ENCODE results near the gene MFAP4.

The MFAP4 gene

DNA sequence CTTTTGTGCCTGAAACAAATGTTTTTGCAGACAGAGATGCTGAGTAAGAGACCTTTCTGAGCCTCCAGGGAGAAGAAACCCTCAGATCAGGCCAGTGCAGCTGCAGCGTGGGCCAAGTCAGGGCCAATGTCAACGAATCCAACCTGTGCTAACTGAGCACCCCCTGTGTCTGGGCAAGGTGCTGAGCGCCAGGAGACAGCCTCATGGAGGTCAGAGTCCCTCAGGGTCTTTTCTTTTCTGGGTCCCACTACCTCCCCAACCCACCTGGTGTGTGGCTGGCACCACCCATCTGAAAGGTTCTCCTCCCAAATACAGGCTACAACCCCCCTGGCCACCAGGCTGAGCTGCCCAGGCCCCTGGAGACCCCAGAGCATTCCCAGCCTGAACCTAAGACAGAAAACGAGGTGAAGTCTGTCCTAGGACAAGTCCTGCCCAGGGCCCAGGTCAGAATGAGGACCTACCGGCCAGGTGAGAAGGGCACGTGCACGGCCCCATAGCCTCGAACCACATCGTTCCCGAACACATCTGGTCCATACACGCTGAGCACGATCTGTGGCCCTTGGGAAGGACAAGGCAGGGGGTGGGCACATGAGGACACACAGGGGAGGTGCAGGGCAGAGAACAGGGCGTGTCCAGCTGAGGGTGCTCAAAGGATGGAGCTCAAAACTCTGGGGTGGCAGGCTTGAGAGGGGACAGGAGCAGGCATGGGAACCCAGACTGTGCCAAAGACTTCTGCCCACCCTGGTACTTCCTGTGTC, 39.5 kb downstream of the MFAP4 start:
- no peaks in the 10 kb centered on the region for H3K79me2 ChIP-seq (ENCODE audit: insufficient read depth, low read length)
- no peaks in the 10 kb centered on the region for H3F3A ChIP-seq (ENCODE audit: low read depth)
- no peak overlapping the region for H2AFZ ChIP-seq (ENCODE audit: low read length)
- no peaks in the 10 kb centered on the region for H3K9me3 ChIP-seq (ENCODE audit: insufficient read depth, low read depth, low read length)
- no peak overlapping the region for H3K4me3 ChIP-seq (ENCODE audit: low read length, poor library complexity, severe bottlenecking)
- TF ChIP-seq EZH2phosphoT487 (IDR thresholded peaks at IDR 0.05; ENCODE audit: borderline replicate concordance): no peak
- TF ChIP-seq, protein P1, sequence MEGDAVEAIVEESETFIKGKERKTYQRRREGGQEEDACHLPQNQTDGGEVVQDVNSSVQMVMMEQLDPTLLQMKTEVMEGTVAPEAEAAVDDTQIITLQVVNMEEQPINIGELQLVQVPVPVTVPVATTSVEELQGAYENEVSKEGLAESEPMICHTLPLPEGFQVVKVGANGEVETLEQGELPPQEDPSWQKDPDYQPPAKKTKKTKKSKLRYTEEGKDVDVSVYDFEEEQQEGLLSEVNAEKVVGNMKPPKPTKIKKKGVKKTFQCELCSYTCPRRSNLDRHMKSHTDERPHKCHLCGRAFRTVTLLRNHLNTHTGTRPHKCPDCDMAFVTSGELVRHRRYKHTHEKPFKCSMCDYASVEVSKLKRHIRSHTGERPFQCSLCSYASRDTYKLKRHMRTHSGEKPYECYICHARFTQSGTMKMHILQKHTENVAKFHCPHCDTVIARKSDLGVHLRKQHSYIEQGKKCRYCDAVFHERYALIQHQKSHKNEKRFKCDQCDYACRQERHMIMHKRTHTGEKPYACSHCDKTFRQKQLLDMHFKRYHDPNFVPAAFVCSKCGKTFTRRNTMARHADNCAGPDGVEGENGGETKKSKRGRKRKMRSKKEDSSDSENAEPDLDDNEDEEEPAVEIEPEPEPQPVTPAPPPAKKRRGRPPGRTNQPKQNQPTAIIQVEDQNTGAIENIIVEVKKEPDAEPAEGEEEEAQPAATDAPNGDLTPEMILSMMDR (conservative IDR thresholded peaks at IDR 0.05; ENCODE audit: low read length): no peak
- H4K20me1 ChIP-seq (ENCODE audit: insufficient read depth, low read length, poor library complexity, severe bottlenecking): no peaks in the 10 kb centered on the region
- H3K4me2 ChIP-seq (ENCODE audit: low read depth, low read length, poor library complexity, severe bottlenecking): no peak overlapping the region
- no peaks in the 10 kb centered on the region for H3K27me3 ChIP-seq (ENCODE audit: insufficient read depth, low read length, poor library complexity, severe bottlenecking)
- no peaks in the 10 kb centered on the region for H3K9me2 ChIP-seq (replicated peaks; ENCODE audit: low read depth, low read length)
- H3K36me3 ChIP-seq (ENCODE audit: insufficient read depth, low read length): no peaks in the 10 kb centered on the region
- no peaks in the 10 kb centered on the region for H3K4me1 ChIP-seq (ENCODE audit: insufficient read depth, low read length, poor library complexity, severe bottlenecking)
- H3K9ac ChIP-seq (ENCODE audit: low read depth, low read length, poor library complexity, severe bottlenecking): no peak overlapping the region

DNA sequence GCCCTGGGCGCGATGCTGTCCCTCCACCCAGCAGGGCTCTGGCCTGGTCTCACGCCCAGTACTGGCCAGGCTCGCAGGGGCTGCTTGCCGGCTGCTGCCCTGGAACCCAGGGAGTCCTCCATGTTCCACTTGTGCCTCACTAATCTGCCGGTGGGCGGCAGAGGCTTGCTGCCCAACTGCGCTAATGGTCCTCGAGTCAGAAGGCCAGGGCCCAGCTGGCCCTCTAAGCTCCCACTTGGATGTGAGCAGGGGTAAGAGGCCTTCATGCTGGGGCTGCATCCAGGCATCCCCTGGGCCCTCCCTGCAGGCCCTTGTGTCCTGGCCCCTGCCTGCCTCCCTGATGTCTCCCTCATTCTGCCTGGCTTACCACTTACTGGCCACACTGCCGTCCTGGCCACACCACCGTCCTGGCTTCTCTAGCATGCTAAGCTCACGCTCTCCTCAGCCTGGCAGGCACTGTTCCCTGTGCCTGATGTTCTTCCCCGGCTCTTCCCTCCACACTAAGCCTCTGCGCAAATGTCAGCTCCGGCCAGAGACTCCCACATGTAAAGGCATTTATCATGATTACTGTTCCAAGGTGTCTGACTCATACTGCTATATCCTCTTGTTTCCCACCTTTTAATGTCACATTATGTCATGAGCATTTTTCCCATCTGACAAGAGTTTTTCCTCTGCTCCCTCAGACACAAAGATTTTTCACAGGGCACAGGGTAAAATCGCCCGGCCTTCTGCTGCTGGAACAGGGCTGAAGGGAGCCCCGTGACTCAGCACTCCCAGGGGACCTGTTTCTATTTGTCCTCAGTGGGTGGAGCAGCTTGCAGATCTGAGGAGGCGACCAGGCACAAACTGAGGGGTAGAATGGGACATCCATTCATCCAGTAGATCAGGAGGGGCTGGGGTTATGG, 40.4 kb downstream of the MFAP4 start:
- Histone ChIP-seq H3K4me2 (ENCODE audit: low read depth, low read length, poor library complexity, severe bottlenecking) (no peak overlapping the region), H3F3A (ENCODE audit: low read depth) (no peaks in the 10 kb centered on the region), H3K9me2 (replicated peaks; ENCODE audit: low read depth, low read length) (no peaks in the 10 kb centered on the region), H4K20me1 (ENCODE audit: insufficient read depth, low read length, poor library complexity, severe bottlenecking) (no peaks in the 10 kb centered on the region), H3K27me3 (ENCODE audit: insufficient read depth, low read length, poor library complexity, severe bottlenecking) (no peaks in the 10 kb centered on the region), H3K9ac (ENCODE audit: low read depth, low read length, poor library complexity, severe bottlenecking) (no peak overlapping the region), H3K36me3 (ENCODE audit: insufficient read depth, low read length) (no peaks in the 10 kb centered on the region), H3K4me1 (ENCODE audit: insufficient read depth, low read length, poor library complexity, severe bottlenecking) (no peaks in the 10 kb centered on the region), H2AFZ (ENCODE audit: low read length) (no peak overlapping the region), H3K4me3 (ENCODE audit: low read length, poor library complexity, severe bottlenecking) (no peak overlapping the region), H3K9me3 (ENCODE audit: insufficient read depth, low read depth, low read length) (no peaks in the 10 kb centered on the region), H3K79me2 (ENCODE audit: insufficient read depth, low read length) (no peaks in the 10 kb centered on the region)
- no peak for TF ChIP-seq EZH2phosphoT487 (IDR thresholded peaks at IDR 0.05; ENCODE audit: borderline replicate concordance)
- TF ChIP-seq, protein P1 (conservative IDR thresholded peaks at IDR 0.05; ENCODE audit: low read length): no peak

DNA sequence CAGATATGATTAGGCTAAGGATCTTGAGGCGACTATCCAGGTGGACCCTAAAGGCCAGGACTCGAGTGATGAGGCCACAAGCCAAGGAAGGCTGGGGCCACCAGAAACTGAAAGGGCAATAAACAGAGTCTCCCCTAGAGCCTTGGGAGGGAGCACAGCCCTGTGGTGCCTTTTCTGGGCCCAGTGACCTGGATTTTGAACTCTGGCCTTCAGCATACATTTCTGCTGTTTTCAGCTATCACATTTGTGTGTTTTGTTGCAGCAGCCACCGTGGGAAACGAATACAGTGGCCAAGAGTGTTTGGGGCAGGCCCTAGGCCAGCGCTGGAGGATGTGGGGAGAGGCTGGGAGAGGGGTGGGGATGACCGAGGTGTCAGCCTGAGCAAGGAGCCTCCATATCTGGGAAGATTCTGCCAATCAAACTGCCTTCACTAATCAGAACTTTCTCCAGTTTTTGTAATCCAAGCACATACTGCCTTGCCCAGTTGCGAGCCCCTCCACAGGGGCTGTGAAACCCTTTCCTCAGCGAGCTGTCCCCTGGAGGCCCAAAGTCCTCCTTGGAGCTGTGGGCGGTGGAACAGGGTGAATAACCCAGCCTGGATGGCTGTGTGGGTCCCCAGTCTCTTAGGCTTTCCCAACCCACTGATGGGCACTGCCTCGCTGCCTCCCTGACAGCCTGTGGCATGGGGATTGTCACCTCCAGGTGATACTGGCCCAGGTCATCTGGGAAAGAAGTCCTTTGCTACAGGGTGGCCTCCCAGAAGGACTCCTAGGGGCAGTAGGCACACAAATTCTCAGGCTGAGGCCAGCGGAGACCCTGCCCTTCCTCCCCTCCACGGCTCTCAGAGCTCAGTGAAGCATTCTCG, 41.3 kb downstream of the MFAP4 start:
- H3K4me1 ChIP-seq (ENCODE audit: insufficient read depth, low read length, poor library complexity, severe bottlenecking): no peaks in the 10 kb centered on the region
- no peaks in the 10 kb centered on the region for H3K79me2 ChIP-seq (ENCODE audit: insufficient read depth, low read length)
- no peaks in the 10 kb centered on the region for H3K27me3 ChIP-seq (ENCODE audit: insufficient read depth, low read length, poor library complexity, severe bottlenecking)
- TF ChIP-seq, protein P1 (conservative IDR thresholded peaks at IDR 0.05; ENCODE audit: low read length): no peak
- TF ChIP-seq EZH2phosphoT487 (IDR thresholded peaks at IDR 0.05; ENCODE audit: borderline replicate concordance): no peak
- H3K9me3 ChIP-seq (ENCODE audit: insufficient read depth, low read depth, low read length): no peaks in the 10 kb centered on the region
- H3K4me2 ChIP-seq (ENCODE audit: low read depth, low read length, poor library complexity, severe bottlenecking): no peak overlapping the region
- H3K4me3 ChIP-seq (ENCODE audit: low read length, poor library complexity, severe bottlenecking): no peak overlapping the region
- H4K20me1 ChIP-seq (ENCODE audit: insufficient read depth, low read length, poor library complexity, severe bottlenecking): no peaks in the 10 kb centered on the region
- H3K9me2 ChIP-seq (replicated peaks; ENCODE audit: low read depth, low read length): no peaks in the 10 kb centered on the region
- no peak overlapping the region for H2AFZ ChIP-seq (ENCODE audit: low read length)
- H3F3A ChIP-seq (ENCODE audit: low read depth): no peaks in the 10 kb centered on the region
- no peaks in the 10 kb centered on the region for H3K36me3 ChIP-seq (ENCODE audit: insufficient read depth, low read length)
- no peak overlapping the region for H3K9ac ChIP-seq (ENCODE audit: low read depth, low read length, poor library complexity, severe bottlenecking)

Measured in Loucy (cell line).